GM12878 (cell line): ENCODE measurements around the gene KAZN. TPM values are rescaled to one million over a fixed set of nuclear protein-coding genes. Genes with fewer than 3 reads are reported as not detected.

Experiments used
- ATAC-seq: fragments of 200-7000 bp; cut with Tn5 transposase; 3 replicates; pipeline ENCODE4 v1.9.1; 2020; ENCODE audit warnings: mild to moderate bottlenecking, moderate library complexity
- BruUV-seq: library from RNA; stranded (reverse); fragments of 400-500 nt; replicated peaks from 2 replicates; lab custom pipeline; 2021; lab: Mats Ljungman, UMichigan
- CTCF ChIA-PET: fragments of 300-600 bp; sonication (Branson Sonifier 250); formaldehyde crosslinking; extraction: SDS; loops from one replicate; lab custom pipeline; 2021; ENCODE audit warnings: inconsistent platforms; lab: Yijun Ruan, JAX
- POLR2A ChIA-PET: fragments of 350-600 bp; formaldehyde crosslinking; extraction: SDS; loops from one replicate; lab custom pipeline; 2021; ENCODE audit warnings: inconsistent platforms; lab: Charles Lee
- RAD21 ChIA-PET: fragments of 300-600 bp; sonication (Branson Sonifier 250); formaldehyde crosslinking; loops from one replicate; lab custom pipeline; 2023; ENCODE audit warnings: antibody characterized with exemption; ENCODE audit not compliant: unreplicated experiment; lab: Charles Lee
- SMC1A ChIA-PET: fragments of 300-600 bp; sonication (Branson Sonifier 250); formaldehyde crosslinking; loops from one replicate; lab custom pipeline; 2023; ENCODE audit not compliant: unreplicated experiment, uncharacterized antibody; lab: Charles Lee
- DNase-seq: peaks from one replicate; pipeline ENCODE4 v3.0.0-alpha.2; 2011; ENCODE audit warnings: low read depth, low spot score
- FAIRE-seq: peaks from 3 replicates; lab custom pipeline; 2011; peaks lifted over from hg19 to GRCh38; lab: Jason Lieb, UNC
- H2AFZ ChIP-seq: 2 replicates; pipeline ENCODE4 v1.6.0; 2011; ENCODE audit warnings: low read depth, low read length, control low read depth; ENCODE audit not compliant: control insufficient read depth
- H3K27ac ChIP-seq: 2 replicates; pipeline ENCODE4 v1.5.1; 2011; ENCODE audit warnings: control low read depth; ENCODE audit not compliant: control insufficient read depth, insufficient read depth
- H3K27me3 ChIP-seq, 2 experiments: replicated peaks in 1 of 2; 2 replicates each; pipeline versions ENCODE4 v1.6.0 to v1.6.1; 2011; ENCODE audit warnings: low read length in 1 of 2; ENCODE audit not compliant: control insufficient read depth in 2 of 2, insufficient read depth in 2 of 2
- H3K36me3 ChIP-seq, 2 experiments: 2 replicates each; pipeline ENCODE4 v1.5.1; 2011; ENCODE audit warnings: low read length in 1 of 2; ENCODE audit not compliant: control insufficient read depth in 2 of 2, insufficient read depth in 2 of 2
- H3K4me1 ChIP-seq: 2 replicates; pipeline ENCODE4 v1.6.1; 2011; ENCODE audit warnings: mild to moderate bottlenecking, low read length, moderate library complexity, mixed read lengths; ENCODE audit not compliant: control insufficient read depth, insufficient read depth
- H3K4me2 ChIP-seq: 2 replicates; pipeline ENCODE4 v1.6.0; 2011; ENCODE audit warnings: control low read depth; ENCODE audit not compliant: control insufficient read depth, insufficient read depth
- H3K4me3 ChIP-seq: fragments of 200-600 bp; sonication (generic); 2 replicates; pipeline ENCODE4 v1.5.1; 2016
- H3K79me2 ChIP-seq: 2 replicates; pipeline ENCODE4 v1.6.0; 2011; ENCODE audit warnings: low read length; ENCODE audit not compliant: control insufficient read depth, insufficient read depth
- H3K9ac ChIP-seq: 2 replicates; pipeline ENCODE4 v1.8.0; 2011; ENCODE audit warnings: low read length, control low read depth, mixed read lengths; ENCODE audit not compliant: control insufficient read depth, insufficient read depth
- H3K9me3 ChIP-seq: replicated peaks from 3 replicates; pipeline ENCODE4 v1.5.1; 2011; ENCODE audit warnings: mild to moderate bottlenecking, low read length; ENCODE audit not compliant: control insufficient read depth, insufficient read depth
- H4K20me1 ChIP-seq: 2 replicates; pipeline ENCODE4 v1.6.0; 2011; ENCODE audit not compliant: control insufficient read depth, insufficient read depth
- BCL11A ChIP-seq: IDR thresholded peaks from 2 replicates; pipeline ENCODE4 v1.6.1; 2011; ENCODE audit warnings: low read depth, low read length
- CREM ChIP-seq: IDR thresholded peaks from 2 replicates; pipeline ENCODE4 v1.6.1; 2014; ENCODE audit warnings: antibody characterized with exemption, low read depth
- EED ChIP-seq: sonication (generic); IDR thresholded peaks from 2 replicates; pipeline ENCODE4 v1.6.1; 2016; ENCODE audit warnings: antibody characterized with exemption, low read depth
- GATAD2B ChIP-seq: fragments of 450-650 bp; conservative IDR thresholded peaks from 2 replicates; pipeline ENCODE4 v1.6.1; 2017; ENCODE audit warnings: low read depth, mild to moderate bottlenecking, moderate library complexity
- IRF4 ChIP-seq: IDR thresholded peaks from 2 replicates; pipeline ENCODE4 v1.6.1; 2011; ENCODE audit warnings: low read depth, low read length
- LARP7 ChIP-seq: fragments of 450-650 bp; IDR thresholded peaks from 2 replicates; pipeline ENCODE4 v1.6.1; 2017; ENCODE audit warnings: mild to moderate bottlenecking
- MTA2 ChIP-seq: fragments of 450-650 bp; IDR thresholded peaks from 2 replicates; pipeline ENCODE4 v1.6.1; 2016; ENCODE audit warnings: low read depth, mild to moderate bottlenecking, moderate library complexity
- NFIC ChIP-seq: IDR thresholded peaks from 2 replicates; pipeline ENCODE4 v1.6.1; 2012; ENCODE audit warnings: low read depth, mild to moderate bottlenecking, inconsistent platforms, low read length, moderate library complexity
- RAD21 ChIP-seq: IDR thresholded peaks from 2 replicates; pipeline ENCODE4 v1.6.1; 2011; ENCODE audit warnings: mild to moderate bottlenecking, low read depth, low read length, moderate library complexity; ENCODE audit not compliant: insufficient read depth
- SUPT20H ChIP-seq: IDR thresholded peaks from 2 replicates; pipeline ENCODE4 v1.6.1; 2011; ENCODE audit warnings: low read depth, mild to moderate bottlenecking, low read length, moderate library complexity, borderline replicate concordance; ENCODE audit not compliant: control insufficient read depth
- TCF3 ChIP-seq: IDR thresholded peaks from 2 replicates; pipeline ENCODE4 v1.6.1; 2012; ENCODE audit warnings: low read depth, mild to moderate bottlenecking, low read length, borderline replicate concordance; ENCODE audit not compliant: insufficient read depth
- YBX1 ChIP-seq: fragments of 450-650 bp; IDR thresholded peaks from 2 replicates; pipeline ENCODE4 v1.6.1; 2016; ENCODE audit warnings: antibody characterized with exemption
- WGBS: methylation state at CpG from one replicate; pipeline ENCODE4 v1.1.6; 2016; ENCODE audit warnings: low lambda C conversion rate; ENCODE audit not compliant: insufficient replicate concordance, insufficient coverage; ENCODE audit errors: missing lambda C conversion rate; 5-methylcytosine and 5-hydroxymethylcytosine counted together
- in situ Hi-C: fragments of 300-500 bp; cut with MboI; formaldehyde crosslinking; loops from 9 replicates; pipeline ENCODE4 v1.14.3; 2018; ENCODE audit warnings: mixed read lengths
- intact Hi-C: fragments of 100-400 bp; cut with micrococcal nuclease; formaldehyde crosslinking; loops from one replicate; pipeline ENCODE4 v1.14.2; 2022; ENCODE audit not compliant: unreplicated experiment
- polyA plus RNA-seq, 11 experiments: library from polyadenylated mRNA; depleted of rRNA in 4 of 11; unstranded in 6 of 11; stranded (reverse) in 5 of 11; fragments of >200 nt; fragmentation: Nextera tagmentation in 4 of 11; fragmentation: Illumina TruSeq in 1 of 11; extraction: Ambion mirVana in 4 of 11; extraction: Trizol in 1 of 11; gene quantifications; 1 replicate in 1 of 11; 2 replicates in 10 of 11; pipeline versions ENCODE4 v1.2.1 to v1.2.3, GENCODE V29; 2011 to 2016; ENCODE audit warnings: inconsistent platforms in 2 of 11, missing spikeins in 2 of 11, low read depth in 1 of 11
- total RNA-seq, 4 experiments: library from RNA; depleted of rRNA in 3 of 4; stranded (reverse); fragments of >200 nt in 3 of 4; fragmentation: Illumina TruSeq in 1 of 4; extraction: Trizol in 1 of 4; gene quantifications; 2 replicates each; pipeline versions ENCODE4 v1.2.1 to v1.2.3, GENCODE V29; 2013 to 2021
- TF ChIP-seq, protein P1 (sequence below): fragments of 450-650 bp; IDR thresholded peaks from 2 replicates; pipeline ENCODE4 v1.6.1; 2016; ENCODE audit warnings: mild to moderate bottlenecking
- TF ChIP-seq, protein P2 (sequence below): IDR thresholded peaks from 2 replicates; pipeline ENCODE4 v1.6.1; 2011; ENCODE audit warnings: borderline replicate concordance, low read depth, mild to moderate bottlenecking, moderate library complexity, low read length; ENCODE audit not compliant: insufficient read depth, poor library complexity, severe bottlenecking
- TF ChIP-seq, protein P3 (sequence below): IDR thresholded peaks from 2 replicates; pipeline ENCODE4 v1.6.1; 2011; ENCODE audit warnings: borderline replicate concordance, low read depth, mild to moderate bottlenecking, moderate library complexity, mixed read lengths, low read length; ENCODE audit not compliant: insufficient read depth; ENCODE audit errors: extremely low read length
- TF ChIP-seq, protein P4 (sequence below): fragments of 450-650 bp; IDR thresholded peaks from 2 replicates; pipeline ENCODE4 v1.6.1; 2016; ENCODE audit warnings: mild to moderate bottlenecking, moderate library complexity, borderline replicate concordance

KAZN gene
- total and polyA plus RNA-seq, 10 of the 15 experiments (the other 5 are each of a cell fraction or from before 2014, with no cell fraction given) = 0.72 to 4.0 (median 1.2) TPM

DNA sequence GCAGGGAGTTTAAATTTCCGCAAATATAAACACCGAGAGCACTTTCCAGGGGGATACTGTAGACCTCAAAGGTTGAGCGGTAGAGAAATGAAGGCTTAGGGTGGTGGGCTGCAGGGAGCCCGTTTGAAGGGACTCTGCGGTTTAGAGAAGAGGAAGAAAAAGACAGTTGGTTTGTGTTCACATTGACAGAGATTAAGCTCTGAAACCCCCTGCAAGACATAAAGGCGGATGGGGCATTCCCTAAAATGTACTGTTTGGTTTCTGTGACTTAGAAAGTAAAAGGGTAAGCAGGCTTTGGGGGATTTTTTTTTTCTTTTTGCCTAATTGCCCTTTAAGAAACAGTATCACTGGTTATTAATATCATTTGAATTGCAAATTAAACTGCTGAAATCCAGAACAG lies 1.3 kb downstream of the KAZN start:
- ChIA-PET CTCF (interaction anchor here (0.6 to 1.3 kb wide), 5 partner anchors 78 to 872 kb away, joined by 3 to 4 read pairs (median 3); no protein-coding TSS in a partner anchor), SMC1A (interaction anchor here (1.0 to 2.1 kb wide), 7 partner anchors 9 to 503 kb away, joined by 3 to 8 read pairs (median 3); no protein-coding TSS in a partner anchor), POLR2A (interaction anchor here (0.6 to 0.8 kb wide), 3 partner anchors 53 to 137 kb away, joined by 3 to 7 read pairs (median 3); no protein-coding TSS in a partner anchor), RAD21 (interaction anchor here (0.7 to 2.1 kb wide), 7 partner anchors 57 to 140 kb away, joined by 3 to 7 read pairs (median 5); no protein-coding TSS in a partner anchor)
- no peaks in the 10 kb centered on the region for H3K79me2 ChIP-seq
- WGBS = under 1% methylated on average over 6 of the region's 6 CpGs
- intact Hi-C loops (loop anchor here (2.0 to 10.0 kb wide), 3 partner anchors 77 to 325 kb away; no protein-coding TSS in a partner anchor), in situ Hi-C loops (no loop called here)
- no peak overlapping the region for H2AFZ ChIP-seq
- H3K4me1 ChIP-seq = peaks cover 11% of the 10 kb centered on the region
- H3K27ac ChIP-seq = no peak overlapping the region
- H3K9me3 ChIP-seq = no peaks in the 10 kb centered on the region
- FAIRE-seq = peak; percentile 72
- no TSS peak for BruUV-seq
- peaks cover 0 to 2% of the 10 kb centered on the region in 2 experiments; a peak in 3 of 4 replicates for H3K27me3 ChIP-seq
- no peak overlapping the region for H3K9ac ChIP-seq
- peak; percentile 44 for DNase-seq
- H3K4me2 ChIP-seq = peak overlapping the region; percentile 62
- H4K20me1 ChIP-seq = no peaks in the 10 kb centered on the region
- H3K4me3 ChIP-seq = peak overlapping the region; percentile 49
- peak; percentile 85 for ATAC-seq
- H3K36me3 ChIP-seq = no peaks in the 10 kb centered on the region
- TF ChIP-seq RAD21 (no peak), GATAD2B (no peak), EED (peak; percentile 15; the same call in 1 of the 2 replicates), IRF4 (no peak), MTA2 (peak; percentile 48; the same call in 1 of the 2 replicates), LARP7 (no peak), BCL11A (0 out of 2 replicates have a peak, but pooled peaks have one; percentile 52), SUPT20H (no peak), NFIC (peak; percentile 45; the same call in 1 of the 2 replicates), TCF3 (no peak), YBX1 (no peak), CREM (peak; percentile 38; the same call in 1 of the 2 replicates)
- TF ChIP-seq, protein P1, sequence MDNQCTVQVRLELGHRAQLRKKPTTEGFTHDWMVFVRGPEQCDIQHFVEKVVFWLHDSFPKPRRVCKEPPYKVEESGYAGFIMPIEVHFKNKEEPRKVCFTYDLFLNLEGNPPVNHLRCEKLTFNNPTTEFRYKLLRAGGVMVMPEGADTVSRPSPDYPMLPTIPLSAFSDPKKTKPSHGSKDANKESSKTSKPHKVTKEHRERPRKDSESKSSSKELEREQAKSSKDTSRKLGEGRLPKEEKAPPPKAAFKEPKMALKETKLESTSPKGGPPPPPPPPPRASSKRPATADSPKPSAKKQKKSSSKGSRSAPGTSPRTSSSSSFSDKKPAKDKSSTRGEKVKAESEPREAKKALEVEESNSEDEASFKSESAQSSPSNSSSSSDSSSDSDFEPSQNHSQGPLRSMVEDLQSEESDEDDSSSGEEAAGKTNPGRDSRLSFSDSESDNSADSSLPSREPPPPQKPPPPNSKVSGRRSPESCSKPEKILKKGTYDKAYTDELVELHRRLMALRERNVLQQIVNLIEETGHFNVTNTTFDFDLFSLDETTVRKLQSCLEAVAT = 0 out of 2 replicates have a peak, but pooled peaks have one; percentile 45
- TF ChIP-seq, protein P2, sequence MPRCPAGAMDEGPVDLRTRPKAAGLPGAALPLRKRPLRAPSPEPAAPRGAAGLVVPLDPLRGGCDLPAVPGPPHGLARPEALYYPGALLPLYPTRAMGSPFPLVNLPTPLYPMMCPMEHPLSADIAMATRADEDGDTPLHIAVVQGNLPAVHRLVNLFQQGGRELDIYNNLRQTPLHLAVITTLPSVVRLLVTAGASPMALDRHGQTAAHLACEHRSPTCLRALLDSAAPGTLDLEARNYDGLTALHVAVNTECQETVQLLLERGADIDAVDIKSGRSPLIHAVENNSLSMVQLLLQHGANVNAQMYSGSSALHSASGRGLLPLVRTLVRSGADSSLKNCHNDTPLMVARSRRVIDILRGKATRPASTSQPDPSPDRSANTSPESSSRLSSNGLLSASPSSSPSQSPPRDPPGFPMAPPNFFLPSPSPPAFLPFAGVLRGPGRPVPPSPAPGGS = peak; percentile 80
- TF ChIP-seq, protein P3, sequence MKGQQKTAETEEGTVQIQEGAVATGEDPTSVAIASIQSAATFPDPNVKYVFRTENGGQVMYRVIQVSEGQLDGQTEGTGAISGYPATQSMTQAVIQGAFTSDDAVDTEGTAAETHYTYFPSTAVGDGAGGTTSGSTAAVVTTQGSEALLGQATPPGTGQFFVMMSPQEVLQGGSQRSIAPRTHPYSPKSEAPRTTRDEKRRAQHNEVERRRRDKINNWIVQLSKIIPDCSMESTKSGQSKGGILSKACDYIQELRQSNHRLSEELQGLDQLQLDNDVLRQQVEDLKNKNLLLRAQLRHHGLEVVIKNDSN = no peak
- TF ChIP-seq, protein P4, sequence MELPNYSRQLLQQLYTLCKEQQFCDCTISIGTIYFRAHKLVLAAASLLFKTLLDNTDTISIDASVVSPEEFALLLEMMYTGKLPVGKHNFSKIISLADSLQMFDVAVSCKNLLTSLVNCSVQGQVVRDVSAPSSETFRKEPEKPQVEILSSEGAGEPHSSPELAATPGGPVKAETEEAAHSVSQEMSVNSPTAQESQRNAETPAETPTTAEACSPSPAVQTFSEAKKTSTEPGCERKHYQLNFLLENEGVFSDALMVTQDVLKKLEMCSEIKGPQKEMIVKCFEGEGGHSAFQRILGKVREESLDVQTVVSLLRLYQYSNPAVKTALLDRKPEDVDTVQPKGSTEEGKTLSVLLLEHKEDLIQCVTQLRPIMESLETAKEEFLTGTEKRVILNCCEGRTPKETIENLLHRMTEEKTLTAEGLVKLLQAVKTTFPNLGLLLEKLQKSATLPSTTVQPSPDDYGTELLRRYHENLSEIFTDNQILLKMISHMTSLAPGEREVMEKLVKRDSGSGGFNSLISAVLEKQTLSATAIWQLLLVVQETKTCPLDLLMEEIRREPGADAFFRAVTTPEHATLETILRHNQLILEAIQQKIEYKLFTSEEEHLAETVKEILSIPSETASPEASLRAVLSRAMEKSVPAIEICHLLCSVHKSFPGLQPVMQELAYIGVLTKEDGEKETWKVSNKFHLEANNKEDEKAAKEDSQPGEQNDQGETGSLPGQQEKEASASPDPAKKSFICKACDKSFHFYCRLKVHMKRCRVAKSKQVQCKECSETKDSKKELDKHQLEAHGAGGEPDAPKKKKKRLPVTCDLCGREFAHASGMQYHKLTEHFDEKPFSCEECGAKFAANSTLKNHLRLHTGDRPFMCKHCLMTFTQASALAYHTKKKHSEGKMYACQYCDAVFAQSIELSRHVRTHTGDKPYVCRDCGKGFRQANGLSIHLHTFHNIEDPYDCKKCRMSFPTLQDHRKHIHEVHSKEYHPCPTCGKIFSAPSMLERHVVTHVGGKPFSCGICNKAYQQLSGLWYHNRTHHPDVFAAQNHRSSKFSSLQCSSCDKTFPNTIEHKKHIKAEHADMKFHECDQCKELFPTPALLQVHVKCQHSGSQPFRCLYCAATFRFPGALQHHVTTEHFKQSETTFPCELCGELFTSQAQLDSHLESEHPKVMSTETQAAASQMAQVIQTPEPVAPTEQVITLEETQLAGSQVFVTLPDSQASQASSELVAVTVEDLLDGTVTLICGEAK = no peak
